ENCODE data around the gene KRTAP1-1.

- TF ChIP-seq CTCF (IDR thresholded peaks at IDR 0.05) = no peak
- TF ChIP-seq EZH2 (IDR thresholded peaks at IDR 0.05; ENCODE audit: borderline replicate concordance, insufficient read depth, low read depth, low read length, poor library complexity, severe bottlenecking) = no peak
Measured at GRCh38 chr17:41061964-41062363, 20.7 kb upstream of the KRTAP1-1 start.

Measured in B cell (primary cell).